ENCODE measurements around the gene ASIC4. TPM values are rescaled to one million over a fixed set of nuclear protein-coding genes. Genes with fewer than 3 reads are reported as not detected.

Gene ASIC4
- total and polyA plus RNA-seq, 2 of the 13 experiments (the other 11 are each of a cell fraction or from before 2014, with no cell fraction given): 0.03 TPM; not detected in 1

DNA sequence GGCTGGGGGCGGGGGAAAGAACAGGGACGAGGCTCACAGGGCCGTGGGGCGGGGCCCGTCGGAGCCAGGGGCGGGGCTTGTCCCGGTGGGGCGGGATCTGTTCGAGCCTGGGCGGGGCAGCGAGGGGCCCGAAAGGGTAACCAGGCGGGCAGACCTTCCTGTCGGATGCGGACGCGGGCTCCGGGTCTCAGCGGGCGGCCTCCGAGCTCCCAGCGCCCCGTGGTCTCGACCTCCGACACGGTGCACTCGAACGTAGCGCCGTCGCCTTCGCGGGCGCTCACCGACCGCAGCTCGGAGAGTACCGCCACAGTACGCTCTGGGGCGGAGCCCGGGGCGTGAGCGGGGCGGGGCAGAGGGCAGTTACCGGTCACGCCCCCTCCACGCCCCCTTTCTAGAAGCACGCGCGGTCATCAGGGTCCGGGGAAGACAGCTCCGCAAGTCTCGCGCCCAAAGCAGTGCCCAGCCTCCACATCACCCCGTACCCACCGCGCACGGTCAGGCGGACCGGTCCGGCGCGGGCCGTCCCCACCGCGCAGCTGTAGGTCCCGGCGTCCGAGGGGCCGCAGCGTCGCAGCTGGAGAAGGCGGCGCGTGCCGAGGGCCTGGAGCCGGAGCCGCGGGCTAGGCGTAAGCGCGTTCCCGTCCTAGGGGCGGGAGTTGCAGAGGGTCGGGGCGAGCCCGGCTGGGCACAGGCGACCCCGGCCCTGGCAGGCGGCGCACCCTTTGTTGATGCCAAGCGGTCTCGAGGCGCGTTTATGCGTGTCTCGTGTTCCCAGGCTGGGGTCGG lies 38.3 kb downstream of the ASIC4 start (continued):
- TF ChIP-seq, protein P1, sequence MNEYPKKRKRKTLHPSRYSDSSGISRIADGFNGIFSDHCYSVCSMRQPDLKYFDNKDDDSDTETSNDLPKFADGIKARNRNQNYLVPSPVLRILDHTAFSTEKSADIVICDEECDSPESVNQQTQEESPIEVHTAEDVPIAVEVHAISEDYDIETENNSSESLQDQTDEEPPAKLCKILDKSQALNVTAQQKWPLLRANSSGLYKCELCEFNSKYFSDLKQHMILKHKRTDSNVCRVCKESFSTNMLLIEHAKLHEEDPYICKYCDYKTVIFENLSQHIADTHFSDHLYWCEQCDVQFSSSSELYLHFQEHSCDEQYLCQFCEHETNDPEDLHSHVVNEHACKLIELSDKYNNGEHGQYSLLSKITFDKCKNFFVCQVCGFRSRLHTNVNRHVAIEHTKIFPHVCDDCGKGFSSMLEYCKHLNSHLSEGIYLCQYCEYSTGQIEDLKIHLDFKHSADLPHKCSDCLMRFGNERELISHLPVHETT (CRISPR knock-in tag; conservative IDR thresholded peaks at IDR 0.05): peak; percentile 48; the same call in 1 of the 2 replicates
- peak; percentile 85 for TF ChIP-seq NFE2L1 (CRISPR knock-in tag; IDR thresholded peaks at IDR 0.05; ENCODE audit: borderline replicate concordance)
- TF ChIP-seq MAF1 (CRISPR knock-in tag; IDR thresholded peaks at IDR 0.05; ENCODE audit: borderline replicate concordance): no peak
- TF ChIP-seq ZNF709 (CRISPR knock-in tag; IDR thresholded peaks at IDR 0.05): peak; percentile 88
- TF ChIP-seq, protein P2, sequence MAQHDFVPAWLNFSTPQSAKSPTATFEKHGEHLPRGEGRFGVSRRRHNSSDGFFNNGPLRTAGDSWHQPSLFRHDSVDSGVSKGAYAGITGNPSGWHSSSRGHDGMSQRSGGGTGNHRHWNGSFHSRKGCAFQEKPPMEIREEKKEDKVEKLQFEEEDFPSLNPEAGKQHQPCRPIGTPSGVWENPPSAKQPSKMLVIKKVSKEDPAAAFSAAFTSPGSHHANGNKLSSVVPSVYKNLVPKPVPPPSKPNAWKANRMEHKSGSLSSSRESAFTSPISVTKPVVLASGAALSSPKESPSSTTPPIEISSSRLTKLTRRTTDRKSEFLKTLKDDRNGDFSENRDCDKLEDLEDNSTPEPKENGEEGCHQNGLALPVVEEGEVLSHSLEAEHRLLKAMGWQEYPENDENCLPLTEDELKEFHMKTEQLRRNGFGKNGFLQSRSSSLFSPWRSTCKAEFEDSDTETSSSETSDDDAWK (CRISPR knock-in tag; IDR thresholded peaks at IDR 0.05): no peak
- TF ChIP-seq ESRRA (CRISPR knock-in tag; IDR thresholded peaks at IDR 0.05; ENCODE audit: low read depth): peak; percentile 54; the same call in 1 of the 2 replicates
- TF ChIP-seq MIXL1 (CRISPR knock-in tag; IDR thresholded peaks at IDR 0.05): no peak
- TF ChIP-seq ZNF761 (CRISPR knock-in tag; conservative IDR thresholded peaks at IDR 0.05): no peak
- 0 out of 2 replicates have a peak, but pooled peaks have one; percentile 45 for TF ChIP-seq TARDBP (CRISPR knock-in tag; IDR thresholded peaks at IDR 0.05)
- peak; percentile 80; the same call in 1 of the 2 replicates for TF ChIP-seq ZNF766 (CRISPR knock-in tag; IDR thresholded peaks at IDR 0.05; ENCODE audit: borderline replicate concordance)
- peak; percentile 96 for TF ChIP-seq UBTF (CRISPR knock-in tag; IDR thresholded peaks at IDR 0.05)
- TF ChIP-seq, protein P3, sequence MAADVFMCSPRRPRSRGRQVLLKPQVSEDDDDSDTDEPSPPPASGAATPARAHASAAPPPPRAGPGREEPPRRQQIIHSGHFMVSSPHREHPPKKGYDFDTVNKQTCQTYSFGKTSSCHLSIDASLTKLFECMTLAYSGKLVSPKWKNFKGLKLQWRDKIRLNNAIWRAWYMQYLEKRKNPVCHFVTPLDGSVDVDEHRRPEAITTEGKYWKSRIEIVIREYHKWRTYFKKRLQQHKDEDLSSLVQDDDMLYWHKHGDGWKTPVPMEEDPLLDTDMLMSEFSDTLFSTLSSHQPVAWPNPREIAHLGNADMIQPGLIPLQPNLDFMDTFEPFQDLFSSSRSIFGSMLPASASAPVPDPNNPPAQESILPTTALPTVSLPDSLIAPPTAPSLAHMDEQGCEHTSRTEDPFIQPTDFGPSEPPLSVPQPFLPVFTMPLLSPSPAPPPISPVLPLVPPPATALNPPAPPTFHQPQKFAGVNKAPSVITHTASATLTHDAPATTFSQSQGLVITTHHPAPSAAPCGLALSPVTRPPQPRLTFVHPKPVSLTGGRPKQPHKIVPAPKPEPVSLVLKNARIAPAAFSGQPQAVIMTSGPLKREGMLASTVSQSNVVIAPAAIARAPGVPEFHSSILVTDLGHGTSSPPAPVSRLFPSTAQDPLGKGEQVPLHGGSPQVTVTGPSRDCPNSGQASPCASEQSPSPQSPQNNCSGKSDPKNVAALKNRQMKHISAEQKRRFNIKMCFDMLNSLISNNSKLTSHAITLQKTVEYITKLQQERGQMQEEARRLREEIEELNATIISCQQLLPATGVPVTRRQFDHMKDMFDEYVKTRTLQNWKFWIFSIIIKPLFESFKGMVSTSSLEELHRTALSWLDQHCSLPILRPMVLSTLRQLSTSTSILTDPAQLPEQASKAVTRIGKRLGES (CRISPR knock-in tag; IDR thresholded peaks at IDR 0.05; ENCODE audit: borderline replicate concordance): no peak
- no peak for TF ChIP-seq ASH2L (IDR thresholded peaks at IDR 0.05; ENCODE audit: insufficient read length, low read depth, low read length)
- TF ChIP-seq ZBTB26 (CRISPR knock-in tag; IDR thresholded peaks at IDR 0.05; ENCODE audit: borderline replicate concordance): peak; percentile 46; the same call in 1 of the 2 replicates

All from HepG2 (cell line).